Kidney (tissue), 14 donors: Measurements from ENCODE around the gene WFIKKN2. TPM values are rescaled to one million over a fixed set of nuclear protein-coding genes. Genes with fewer than 3 reads are reported as not detected.
"Not testable (repeated sequence)": the region's sequence is repeated elsewhere in the genome, so short reads cannot be mapped to it uniquely, and the experiment has no call there.

Source experiments
- DNase-seq, 5 donors: peaks; one replicate each; pipeline ENCODE4 v3.0.0-alpha.2; 2013 to 2020
- FAIRE-seq: peaks from 2 replicates; lab custom pipeline; 2012; peaks lifted over from hg19 to GRCh38; lab: Jason Lieb, UNC
- H3K27ac ChIP-seq, 2 donors: one replicate each; pipeline ENCODE4 v1.7.0; 2013; ENCODE audit warnings: low read depth in 2 of 2, low read length in 2 of 2, inconsistent platforms in 1 of 2
- H3K27me3 ChIP-seq: one replicate; pipeline ENCODE4 v1.7.1; 2013; ENCODE audit warnings: low read length, inconsistent platforms; ENCODE audit not compliant: control insufficient read depth, insufficient read depth
- H3K36me3 ChIP-seq, 3 donors: one replicate each; pipeline versions ENCODE4 v1.7.0 to v1.7.1; 2013; ENCODE audit warnings: low read length in 3 of 3, control low read depth in 1 of 3, inconsistent platforms in 1 of 3; ENCODE audit not compliant: insufficient read depth in 3 of 3, control insufficient read depth in 2 of 3
- H3K4me1 ChIP-seq, 3 donors: one replicate each; pipeline versions ENCODE4 v1.7.0 to v1.7.1; 2013; ENCODE audit warnings: low read length in 3 of 3, inconsistent platforms in 1 of 3, low read depth in 1 of 3; ENCODE audit not compliant: control insufficient read depth in 2 of 3, insufficient read depth in 2 of 3
- H3K4me3 ChIP-seq, 3 donors: one replicate each; pipeline versions ENCODE4 v1.7.0 to v1.8.1; 2013; ENCODE audit warnings: low read length in 3 of 3, control low read depth in 1 of 3, inconsistent platforms in 1 of 3
- H3K9ac ChIP-seq, 3 donors: one replicate each; pipeline versions ENCODE4 v1.7.0 to v1.7.1; 2013; ENCODE audit warnings: low read length in 3 of 3, control low read depth in 1 of 3, inconsistent platforms in 1 of 3
- H3K9me3 ChIP-seq, 3 donors: one replicate each; pipeline versions ENCODE4 v1.7.0 to v1.7.1; 2013; ENCODE audit warnings: low read length in 3 of 3, control low read depth in 1 of 3, inconsistent platforms in 1 of 3; ENCODE audit not compliant: control insufficient read depth in 2 of 3, insufficient read depth in 1 of 3
- CTCF ChIP-seq: IDR thresholded peaks from 3 replicates; pipeline ENCODE4 v1.5.1; 2012; ENCODE audit warnings: mild to moderate bottlenecking, moderate library complexity, borderline replicate concordance; ENCODE audit not compliant: insufficient read depth; ENCODE audit errors: extremely low read depth
- intact Hi-C: fragments of 100-400 bp; cut with DNase I; formaldehyde crosslinking; loops from one replicate; pipeline ENCODE4 v1.11.1; 2022
- polyA plus RNA-seq: library from polyadenylated mRNA; stranded (reverse); fragments of 350-450 nt; fragmentation: Illumina TruSeq; extraction: RNeasy Lipid Tissue Mini Kit (QIAGEN cat#74804); gene quantifications from one replicate; pipeline ENCODE4 v1.2.3, GENCODE V29; 2014; ENCODE audit warnings: low read depth, low replicate concordance; ENCODE audit not compliant: insufficient read depth
- total RNA-seq: library from RNA; stranded (reverse); fragmentation: NEBNext Ultra II Directional; extraction: Animal tissue kit (Norgen Biotek cat#: 25700); gene quantifications from one replicate; pipeline ENCODE4 v1.2.1, GENCODE V29; 2021
- donor health status: control.
- donor health status: control.
- donor health status: control.
- donor health status: control.
- donor health status: control.
- donor health status: DM: yes; HTN: yes; CAD: no.
- donor health status: Normal renal cell carcinoma (clear cell type).

WFIKKN2 gene
- total and polyA plus RNA-seq, 2 donors from 2014 or later = 0.09 TPM; not detected in 1

DNA sequence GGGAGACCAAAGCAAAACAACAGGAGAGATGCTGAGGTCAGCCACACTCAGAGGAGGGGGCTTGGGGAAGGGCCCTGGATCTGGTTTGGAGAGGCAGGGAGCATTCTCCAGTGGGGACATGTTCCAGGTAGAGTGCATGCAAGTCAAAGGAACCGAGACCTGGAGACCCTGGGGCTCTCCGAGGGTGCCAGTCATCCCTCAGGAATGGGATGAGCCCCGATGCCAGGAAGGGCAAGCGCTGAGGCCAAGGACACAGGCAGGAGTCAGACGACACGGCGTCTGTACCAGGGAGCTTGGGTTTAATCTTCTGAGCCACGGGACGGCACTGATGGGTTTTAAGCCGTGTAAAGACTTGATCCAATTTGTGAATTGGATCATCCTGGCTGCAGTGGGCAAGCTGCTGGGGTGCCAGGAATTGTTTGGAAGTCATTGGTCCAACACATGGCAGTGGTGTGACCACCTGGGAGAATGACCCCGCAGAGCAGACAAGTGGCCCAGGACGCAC lies 35.1 kb upstream of the WFIKKN2 start:
- no peak for FAIRE-seq
- Histone ChIP-seq H3K9ac (no peak overlapping the region), H3K27ac (no peak overlapping the region), H3K27me3 (no peaks in the 10 kb centered on the region), H3K4me3 (no peak overlapping the region), H3K9me3 (no peaks in the 10 kb centered on the region), H3K36me3 (no peaks in the 10 kb centered on the region), H3K4me1 (no peaks in the 10 kb centered on the region)
- no peak for DNase-seq
- intact Hi-C loops = no loop called here
- TF ChIP-seq CTCF = no peak

GRCh38 chr17:50802609-50803571 lies 32.5 kb upstream of the WFIKKN2 start:
- Histone ChIP-seq H3K4me1 (no peaks in the 10 kb centered on the region), H3K27ac (no peak overlapping the region), H3K9me3 (no peaks in the 10 kb centered on the region), H3K27me3 (no peaks in the 10 kb centered on the region), H3K9ac (no peak overlapping the region), H3K4me3 (no peak overlapping the region), H3K36me3 (no peaks in the 10 kb centered on the region)
- intact Hi-C loops = no loop called here
- no peak for TF ChIP-seq CTCF
- FAIRE-seq (no peak), DNase-seq (no peak)

DNA sequence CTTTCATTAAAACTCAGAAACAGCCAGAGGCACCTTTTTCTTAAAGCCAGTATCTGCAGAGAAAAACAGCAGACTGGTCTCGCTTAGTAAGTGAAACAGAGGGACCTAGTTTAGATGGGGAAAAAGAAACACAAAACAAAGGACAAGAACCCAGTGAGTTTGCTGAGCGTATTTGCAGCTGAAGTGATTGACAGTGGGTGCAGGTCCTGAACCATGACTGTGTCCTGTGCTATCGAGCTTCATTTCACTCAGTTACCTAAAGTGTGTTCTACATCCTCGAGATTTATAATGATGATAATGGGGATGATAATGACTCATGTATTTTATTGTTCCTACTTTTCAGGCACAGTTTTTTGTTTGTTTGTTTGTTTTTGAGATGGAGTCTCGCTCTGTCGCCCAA lies 31.7 kb upstream of the WFIKKN2 start:
- intact Hi-C loops = no loop called here
- Histone ChIP-seq H3K27me3 (no peaks in the 10 kb centered on the region), H3K9ac (no peak overlapping the region), H3K9me3 (no peaks in the 10 kb centered on the region), H3K4me1 (no peaks in the 10 kb centered on the region), H3K4me3 (no peak overlapping the region), H3K27ac (no peak overlapping the region), H3K36me3 (no peaks in the 10 kb centered on the region)
- no peak for FAIRE-seq
- no peak for TF ChIP-seq CTCF
- DNase-seq = no peak

- H3K9me3 ChIP-seq, H3K27ac ChIP-seq, H3K27me3 ChIP-seq, H3K4me3 ChIP-seq, H3K9ac ChIP-seq, FAIRE-seq, intact Hi-C loops, H3K4me1 ChIP-seq, H3K36me3 ChIP-seq, DNase-seq: not testable (repeated sequence)
These were observed 30.5 kb upstream of the WFIKKN2 start for GRCh38 chr17:50804749-50805475.
